HEK293T (cell line): Measurements from ENCODE around the gene CFAP43.

ENCODE experiments used
- ARNT ChIP-seq: fragments of 450-650 bp; IDR thresholded peaks from 2 replicates; pipeline ENCODE4 v1.6.1; 2017; ENCODE audit warnings: mild to moderate bottlenecking
- ELF4 ChIP-seq: fragments of 450-650 bp; IDR thresholded peaks from 2 replicates; pipeline ENCODE4 v1.6.1; 2017; ENCODE audit warnings: antibody characterized with exemption
- NFRKB ChIP-seq: fragments of 450-650 bp; IDR thresholded peaks from 2 replicates; pipeline ENCODE4 v1.6.1; 2016; ENCODE audit warnings: mild to moderate bottlenecking, moderate library complexity
- SP1 ChIP-seq: fragments of 450-650 bp; IDR thresholded peaks from 2 replicates; pipeline ENCODE4 v1.6.1; 2017

GRCh38 chr10:104262055-104262454 is 29.9 kb upstream of the CFAP43 start:
- TF ChIP-seq ELF4 (no peak), ARNT (no peak), SP1 (no peak), NFRKB (no peak)
